GM12878 (cell line): ENCODE data around the gene CREB5. TPM values are rescaled to one million over a fixed set of nuclear protein-coding genes. Genes with fewer than 3 reads are reported as not detected.

Experiments used
- ATAC-seq: fragments of 200-7000 bp; cut with Tn5 transposase; 3 replicates; pipeline ENCODE4 v1.9.1; 2020; ENCODE audit warnings: mild to moderate bottlenecking, moderate library complexity
- BruUV-seq: library from RNA; stranded (reverse); fragments of 400-500 nt; replicated peaks from 2 replicates; lab custom pipeline; 2021; lab: Mats Ljungman, UMichigan
- CTCF ChIA-PET: fragments of 300-600 bp; sonication (Branson Sonifier 250); formaldehyde crosslinking; extraction: SDS; loops from one replicate; lab custom pipeline; 2021; ENCODE audit warnings: inconsistent platforms; lab: Yijun Ruan, JAX
- POLR2A ChIA-PET: fragments of 350-600 bp; formaldehyde crosslinking; extraction: SDS; loops from one replicate; lab custom pipeline; 2021; ENCODE audit warnings: inconsistent platforms; lab: Charles Lee
- RAD21 ChIA-PET: fragments of 300-600 bp; sonication (Branson Sonifier 250); formaldehyde crosslinking; loops from one replicate; lab custom pipeline; 2023; ENCODE audit warnings: antibody characterized with exemption; ENCODE audit not compliant: unreplicated experiment; lab: Charles Lee
- SMC1A ChIA-PET: fragments of 300-600 bp; sonication (Branson Sonifier 250); formaldehyde crosslinking; loops from one replicate; lab custom pipeline; 2023; ENCODE audit not compliant: unreplicated experiment, uncharacterized antibody; lab: Charles Lee
- DNase-seq: peaks from one replicate; pipeline ENCODE4 v3.0.0-alpha.2; 2011; ENCODE audit warnings: low read depth, low spot score
- FAIRE-seq: peaks from 3 replicates; lab custom pipeline; 2011; peaks lifted over from hg19 to GRCh38; lab: Jason Lieb, UNC
- H2AFZ ChIP-seq: 2 replicates; pipeline ENCODE4 v1.6.0; 2011; ENCODE audit warnings: low read depth, low read length, control low read depth; ENCODE audit not compliant: control insufficient read depth
- H3K27ac ChIP-seq: 2 replicates; pipeline ENCODE4 v1.5.1; 2011; ENCODE audit warnings: control low read depth; ENCODE audit not compliant: control insufficient read depth, insufficient read depth
- H3K27me3 ChIP-seq, 2 experiments: replicated peaks in 1 of 2; 2 replicates each; pipeline versions ENCODE4 v1.6.0 to v1.6.1; 2011; ENCODE audit warnings: low read length in 1 of 2; ENCODE audit not compliant: control insufficient read depth in 2 of 2, insufficient read depth in 2 of 2
- H3K36me3 ChIP-seq, 2 experiments: 2 replicates each; pipeline ENCODE4 v1.5.1; 2011; ENCODE audit warnings: low read length in 1 of 2; ENCODE audit not compliant: control insufficient read depth in 2 of 2, insufficient read depth in 2 of 2
- H3K4me1 ChIP-seq: 2 replicates; pipeline ENCODE4 v1.6.1; 2011; ENCODE audit warnings: mild to moderate bottlenecking, low read length, moderate library complexity, mixed read lengths; ENCODE audit not compliant: control insufficient read depth, insufficient read depth
- H3K4me2 ChIP-seq: 2 replicates; pipeline ENCODE4 v1.6.0; 2011; ENCODE audit warnings: control low read depth; ENCODE audit not compliant: control insufficient read depth, insufficient read depth
- H3K4me3 ChIP-seq: fragments of 200-600 bp; sonication (generic); 2 replicates; pipeline ENCODE4 v1.5.1; 2016
- H3K79me2 ChIP-seq: 2 replicates; pipeline ENCODE4 v1.6.0; 2011; ENCODE audit warnings: low read length; ENCODE audit not compliant: control insufficient read depth, insufficient read depth
- H3K9ac ChIP-seq: 2 replicates; pipeline ENCODE4 v1.8.0; 2011; ENCODE audit warnings: low read length, control low read depth, mixed read lengths; ENCODE audit not compliant: control insufficient read depth, insufficient read depth
- H3K9me3 ChIP-seq: replicated peaks from 3 replicates; pipeline ENCODE4 v1.5.1; 2011; ENCODE audit warnings: mild to moderate bottlenecking, low read length; ENCODE audit not compliant: control insufficient read depth, insufficient read depth
- H4K20me1 ChIP-seq: 2 replicates; pipeline ENCODE4 v1.6.0; 2011; ENCODE audit not compliant: control insufficient read depth, insufficient read depth
- BMI1 ChIP-seq: fragments of 450-650 bp; IDR thresholded peaks from 2 replicates; pipeline ENCODE4 v1.6.1; 2016; ENCODE audit warnings: mild to moderate bottlenecking, moderate library complexity, borderline replicate concordance
- CBFB ChIP-seq: IDR thresholded peaks from 2 replicates; pipeline ENCODE4 v1.6.1; 2016; ENCODE audit warnings: antibody characterized with exemption, low read depth
- HCFC1 ChIP-seq: fragments of 150-350 bp; IDR thresholded peaks from 2 replicates; pipeline ENCODE4 v1.6.1; 2014; ENCODE audit warnings: low read length
- HDGF ChIP-seq: fragments of 450-650 bp; IDR thresholded peaks from 2 replicates; pipeline ENCODE4 v1.6.1; 2016; ENCODE audit warnings: antibody characterized with exemption
- IRF4 ChIP-seq: IDR thresholded peaks from 2 replicates; pipeline ENCODE4 v1.6.1; 2011; ENCODE audit warnings: low read depth, low read length
- MEF2B ChIP-seq: fragments of 450-650 bp; IDR thresholded peaks from 2 replicates; pipeline ENCODE4 v1.6.1; 2018; ENCODE audit warnings: mild to moderate bottlenecking, moderate library complexity; ENCODE audit not compliant: partially characterized antibody, poor library complexity, severe bottlenecking
- NFYB ChIP-seq: IDR thresholded peaks from 2 replicates; pipeline ENCODE4 v1.6.1; 2011; ENCODE audit warnings: low read depth, mild to moderate bottlenecking, low read length, improper control_type of control experiment, moderate library complexity; ENCODE audit not compliant: insufficient read depth
- PML ChIP-seq: IDR thresholded peaks from 2 replicates; pipeline ENCODE4 v1.6.1; 2012; ENCODE audit warnings: low read length, inconsistent platforms
- SMAD1 ChIP-seq: fragments of 450-650 bp; IDR thresholded peaks from 2 replicates; pipeline ENCODE4 v1.6.1; 2018; ENCODE audit warnings: mild to moderate bottlenecking, low read depth; ENCODE audit not compliant: partially characterized antibody
- SMAD5 ChIP-seq: IDR thresholded peaks from 2 replicates; pipeline ENCODE4 v1.6.1; 2016; ENCODE audit warnings: antibody characterized with exemption, low read depth
- SP1 ChIP-seq: IDR thresholded peaks from one replicate; pipeline ENCODE4 v1.6.1; 2011; ENCODE audit warnings: low read depth, low read length
- SREBF2 ChIP-seq: IDR thresholded peaks from 2 replicates; pipeline ENCODE4 v1.6.1; 2012; ENCODE audit warnings: mild to moderate bottlenecking, low read length
- SUZ12 ChIP-seq: fragments of 200-600 bp; sonication (generic); IDR thresholded peaks from one replicate; pipeline ENCODE4 v1.6.1; 2018; ENCODE audit warnings: antibody characterized with exemption, mild to moderate bottlenecking; ENCODE audit not compliant: unreplicated experiment
- YY1 ChIP-seq: IDR thresholded peaks from 2 replicates; pipeline ENCODE4 v1.6.1; 2011; ENCODE audit warnings: low read depth, mild to moderate bottlenecking, low read length
- ZBED1 ChIP-seq: IDR thresholded peaks from 2 replicates; pipeline ENCODE4 v1.6.1; 2016; ENCODE audit warnings: borderline replicate concordance
- ZNF207 ChIP-seq: fragments of 450-650 bp; IDR thresholded peaks from 2 replicates; pipeline ENCODE4 v1.6.1; 2014; ENCODE audit warnings: antibody characterized with exemption, mild to moderate bottlenecking, borderline replicate concordance
- ZNF24 ChIP-seq: fragments of 450-650 bp; IDR thresholded peaks from 2 replicates; pipeline ENCODE4 v1.6.1; 2017; ENCODE audit warnings: antibody characterized with exemption, mild to moderate bottlenecking
- ZSCAN29 ChIP-seq: fragments of 450-650 bp; IDR thresholded peaks from 2 replicates; pipeline ENCODE4 v1.6.1; 2017; ENCODE audit warnings: mild to moderate bottlenecking, moderate library complexity
- WGBS: methylation state at CpG from one replicate; pipeline ENCODE4 v1.1.6; 2016; ENCODE audit warnings: low lambda C conversion rate; ENCODE audit not compliant: insufficient replicate concordance, insufficient coverage; ENCODE audit errors: missing lambda C conversion rate; 5-methylcytosine and 5-hydroxymethylcytosine counted together
- in situ Hi-C: fragments of 300-500 bp; cut with MboI; formaldehyde crosslinking; loops from 9 replicates; pipeline ENCODE4 v1.14.3; 2018; ENCODE audit warnings: mixed read lengths
- intact Hi-C: fragments of 100-400 bp; cut with micrococcal nuclease; formaldehyde crosslinking; loops from one replicate; pipeline ENCODE4 v1.14.2; 2022; ENCODE audit not compliant: unreplicated experiment
- polyA plus RNA-seq, 11 experiments: library from polyadenylated mRNA; depleted of rRNA in 4 of 11; unstranded in 6 of 11; stranded (reverse) in 5 of 11; fragments of >200 nt; fragmentation: Nextera tagmentation in 4 of 11; fragmentation: Illumina TruSeq in 1 of 11; extraction: Ambion mirVana in 4 of 11; extraction: Trizol in 1 of 11; gene quantifications; 1 replicate in 1 of 11; 2 replicates in 10 of 11; pipeline versions ENCODE4 v1.2.1 to v1.2.3, GENCODE V29; 2011 to 2016; ENCODE audit warnings: inconsistent platforms in 2 of 11, missing spikeins in 2 of 11, low read depth in 1 of 11
- total RNA-seq, 4 experiments: library from RNA; depleted of rRNA in 3 of 4; stranded (reverse); fragments of >200 nt in 3 of 4; fragmentation: Illumina TruSeq in 1 of 4; extraction: Trizol in 1 of 4; gene quantifications; 2 replicates each; pipeline versions ENCODE4 v1.2.1 to v1.2.3, GENCODE V29; 2013 to 2021
- TF ChIP-seq, protein P1 (sequence below): IDR thresholded peaks from 2 replicates; pipeline ENCODE4 v1.6.1; 2012; ENCODE audit warnings: improper control_type of control experiment, low read depth, low read length; ENCODE audit not compliant: insufficient replicate concordance
- TF ChIP-seq, protein P2 (sequence below): fragments of 150-350 bp; IDR thresholded peaks from 2 replicates; pipeline ENCODE4 v1.6.1; 2014; ENCODE audit warnings: mild to moderate bottlenecking, low read depth, low read length

CREB5 gene
- total and polyA plus RNA-seq, 10 of the 15 experiments (the other 5 are each of a cell fraction or from before 2014, with no cell fraction given) = 12.9 to 74.1 (median 53.0) TPM

DNA sequence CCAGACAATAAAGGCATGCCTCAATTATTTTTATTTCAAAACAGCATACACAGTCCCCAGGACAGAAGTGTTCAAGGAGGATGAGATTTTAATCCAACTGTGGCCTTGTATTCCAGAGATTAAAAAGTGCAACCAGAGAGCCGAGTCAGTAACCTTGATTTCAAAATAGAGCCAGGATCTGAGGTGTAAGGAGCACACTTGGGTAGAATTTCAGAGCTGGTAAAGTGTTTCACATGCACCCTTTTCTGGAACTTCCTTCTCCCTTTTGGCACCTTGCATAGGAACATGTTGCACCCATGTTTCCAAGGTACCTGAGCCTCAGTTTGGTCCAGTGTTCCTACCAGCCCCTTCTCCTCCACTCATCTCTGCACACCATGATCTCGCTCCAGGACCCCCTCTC, 320.7 kb downstream of the CREB5 start (continued):
- no peak for TF ChIP-seq SREBF2
- TF ChIP-seq MEF2B = no peak

DNA sequence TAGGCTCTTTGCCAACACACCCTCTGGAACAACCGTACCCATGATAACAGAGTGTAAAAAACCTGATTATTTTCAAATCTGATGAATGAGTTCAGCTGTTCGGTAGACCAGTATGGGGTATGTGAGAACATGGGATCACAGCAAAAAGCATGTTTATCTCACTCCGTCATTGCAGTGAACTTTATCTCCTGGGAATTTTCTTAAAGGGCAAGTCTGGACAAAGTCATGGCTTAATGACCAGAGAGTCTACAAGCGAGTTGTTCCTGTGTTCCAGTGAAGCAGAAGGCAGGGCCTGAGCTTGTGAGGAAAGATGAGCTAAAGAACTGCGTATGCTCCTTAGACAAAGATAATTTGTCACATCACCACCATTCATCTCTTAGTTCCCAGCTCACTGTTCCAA, 326.1 kb downstream of the CREB5 start:
- no peaks in the 10 kb centered on the region for H3K27me3 ChIP-seq
- FAIRE-seq = no peak
- TF ChIP-seq BMI1 (no peak), ZBED1 (no peak), SMAD5 (no peak), SUZ12 (no peak), ZSCAN29 (no peak), HDGF (no peak), HCFC1 (no peak), ZNF207 (no peak), CBFB (no peak), YY1 (no peak), IRF4 (no peak), SMAD1 (no peak), NFYB (no peak), ZNF24 (no peak), PML (no peak), SP1 (no peak)
- TF ChIP-seq, protein P1, sequence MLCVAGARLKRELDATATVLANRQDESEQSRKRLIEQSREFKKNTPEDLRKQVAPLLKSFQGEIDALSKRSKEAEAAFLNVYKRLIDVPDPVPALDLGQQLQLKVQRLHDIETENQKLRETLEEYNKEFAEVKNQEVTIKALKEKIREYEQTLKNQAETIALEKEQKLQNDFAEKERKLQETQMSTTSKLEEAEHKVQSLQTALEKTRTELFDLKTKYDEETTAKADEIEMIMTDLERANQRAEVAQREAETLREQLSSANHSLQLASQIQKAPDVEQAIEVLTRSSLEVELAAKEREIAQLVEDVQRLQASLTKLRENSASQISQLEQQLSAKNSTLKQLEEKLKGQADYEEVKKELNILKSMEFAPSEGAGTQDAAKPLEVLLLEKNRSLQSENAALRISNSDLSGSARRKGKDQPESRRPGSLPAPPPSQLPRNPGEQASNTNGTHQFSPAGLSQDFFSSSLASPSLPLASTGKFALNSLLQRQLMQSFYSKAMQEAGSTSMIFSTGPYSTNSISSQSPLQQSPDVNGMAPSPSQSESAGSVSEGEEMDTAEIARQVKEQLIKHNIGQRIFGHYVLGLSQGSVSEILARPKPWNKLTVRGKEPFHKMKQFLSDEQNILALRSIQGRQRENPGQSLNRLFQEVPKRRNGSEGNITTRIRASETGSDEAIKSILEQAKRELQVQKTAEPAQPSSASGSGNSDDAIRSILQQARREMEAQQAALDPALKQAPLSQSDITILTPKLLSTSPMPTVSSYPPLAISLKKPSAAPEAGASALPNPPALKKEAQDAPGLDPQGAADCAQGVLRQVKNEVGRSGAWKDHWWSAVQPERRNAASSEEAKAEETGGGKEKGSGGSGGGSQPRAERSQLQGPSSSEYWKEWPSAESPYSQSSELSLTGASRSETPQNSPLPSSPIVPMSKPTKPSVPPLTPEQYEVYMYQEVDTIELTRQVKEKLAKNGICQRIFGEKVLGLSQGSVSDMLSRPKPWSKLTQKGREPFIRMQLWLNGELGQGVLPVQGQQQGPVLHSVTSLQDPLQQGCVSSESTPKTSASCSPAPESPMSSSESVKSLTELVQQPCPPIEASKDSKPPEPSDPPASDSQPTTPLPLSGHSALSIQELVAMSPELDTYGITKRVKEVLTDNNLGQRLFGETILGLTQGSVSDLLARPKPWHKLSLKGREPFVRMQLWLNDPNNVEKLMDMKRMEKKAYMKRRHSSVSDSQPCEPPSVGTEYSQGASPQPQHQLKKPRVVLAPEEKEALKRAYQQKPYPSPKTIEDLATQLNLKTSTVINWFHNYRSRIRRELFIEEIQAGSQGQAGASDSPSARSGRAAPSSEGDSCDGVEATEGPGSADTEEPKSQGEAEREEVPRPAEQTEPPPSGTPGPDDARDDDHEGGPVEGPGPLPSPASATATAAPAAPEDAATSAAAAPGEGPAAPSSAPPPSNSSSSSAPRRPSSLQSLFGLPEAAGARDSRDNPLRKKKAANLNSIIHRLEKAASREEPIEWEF = no peak
- TF ChIP-seq, protein P2, sequence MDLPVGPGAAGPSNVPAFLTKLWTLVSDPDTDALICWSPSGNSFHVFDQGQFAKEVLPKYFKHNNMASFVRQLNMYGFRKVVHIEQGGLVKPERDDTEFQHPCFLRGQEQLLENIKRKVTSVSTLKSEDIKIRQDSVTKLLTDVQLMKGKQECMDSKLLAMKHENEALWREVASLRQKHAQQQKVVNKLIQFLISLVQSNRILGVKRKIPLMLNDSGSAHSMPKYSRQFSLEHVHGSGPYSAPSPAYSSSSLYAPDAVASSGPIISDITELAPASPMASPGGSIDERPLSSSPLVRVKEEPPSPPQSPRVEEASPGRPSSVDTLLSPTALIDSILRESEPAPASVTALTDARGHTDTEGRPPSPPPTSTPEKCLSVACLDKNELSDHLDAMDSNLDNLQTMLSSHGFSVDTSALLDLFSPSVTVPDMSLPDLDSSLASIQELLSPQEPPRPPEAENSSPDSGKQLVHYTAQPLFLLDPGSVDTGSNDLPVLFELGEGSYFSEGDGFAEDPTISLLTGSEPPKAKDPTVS = no peak
- TF ChIP-seq, all 136 proteins: peak for 0
- H3K9ac ChIP-seq = no peak overlapping the region
- POLR2A ChIA-PET = interaction anchor here (0.5 kb wide), 1 partner anchor 360 kb away, joined by 3 read pairs; no protein-coding TSS in a partner anchor
- H3K4me1 ChIP-seq = peaks cover 3% of the 10 kb centered on the region; the same call in 1 of the 2 replicates
- no peak overlapping the region for H2AFZ ChIP-seq
- no peaks in the 10 kb centered on the region for H3K36me3 ChIP-seq
- no peaks in the 10 kb centered on the region for H3K9me3 ChIP-seq
- DNase-seq (no peak), ATAC-seq (no peak)
- SMC1A ChIA-PET = interaction anchor here (0.6 to 2.6 kb wide), 14 partner anchors 10 to 169 kb away, joined by 3 to 15 read pairs (median 5); no protein-coding TSS in a partner anchor
- no peaks in the 10 kb centered on the region for H3K79me2 ChIP-seq
- H3K4me2 ChIP-seq = no peak overlapping the region
- no peaks in the 10 kb centered on the region for H4K20me1 ChIP-seq
- intact Hi-C loops (no loop called here), in situ Hi-C loops (no loop called here)
- CTCF ChIA-PET = interaction anchor here (0.9 to 3.9 kb wide), 7 partner anchors 8 to 47 kb away, joined by 3 to 23 read pairs (median 4); no protein-coding TSS in a partner anchor
- H3K27ac ChIP-seq = no peak overlapping the region
- RAD21 ChIA-PET = no interaction called here
- 49% methylated on average over 5 of the region's 5 CpGs for WGBS
- no TSS peak for BruUV-seq
- no peak overlapping the region for H3K4me3 ChIP-seq
